GM18499 (cell line): ENCODE measurements around the gene NCEH1.
"Not testable (repeated sequence)": the region's sequence is repeated elsewhere in the genome, so short reads cannot be mapped to it uniquely, and the experiment has no call there.

Experiments used
- ATAC-seq: cut with Tn5 transposase; IDR thresholded peaks from one replicate; pipeline ENCODE4 v1.9.1; 2021; ENCODE audit warnings: moderate number of reproducible peaks; ENCODE audit not compliant: insufficient read depth, unreplicated experiment

NCEH1 gene

DNA sequence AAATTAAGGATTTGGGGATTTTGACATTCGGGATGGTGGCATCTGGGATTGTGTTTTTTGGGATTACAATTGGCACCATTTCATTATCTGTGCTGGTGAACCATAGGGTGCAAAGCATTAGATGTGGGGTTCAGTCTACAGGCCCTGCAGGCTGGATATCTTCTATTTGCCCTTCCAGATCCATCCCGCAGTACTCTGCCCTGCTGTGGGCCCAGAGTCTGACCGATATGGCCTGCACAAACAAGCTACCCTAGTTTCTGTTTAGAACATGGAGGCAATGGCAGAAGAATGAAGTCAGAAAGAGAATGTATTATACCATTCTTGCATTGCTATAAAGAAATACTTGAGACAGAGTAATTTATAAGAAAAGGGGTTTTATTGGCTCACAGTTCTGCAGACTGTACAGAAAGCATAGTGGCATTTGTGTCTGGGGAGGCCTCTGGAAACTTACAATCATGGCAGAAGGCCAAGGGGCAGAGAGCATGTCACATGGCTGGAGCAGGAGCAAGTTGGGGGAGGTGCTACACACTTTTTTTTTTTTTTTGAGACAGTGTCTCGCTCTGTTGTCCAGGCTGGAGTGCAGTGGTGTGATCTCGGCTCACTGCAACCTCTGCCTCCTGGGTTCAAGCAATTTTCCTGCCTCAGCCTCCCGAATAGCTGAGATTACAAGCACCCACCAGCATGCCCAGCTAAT is 93.7 kb downstream of the NCEH1 start:
- no peak for ATAC-seq

DNA sequence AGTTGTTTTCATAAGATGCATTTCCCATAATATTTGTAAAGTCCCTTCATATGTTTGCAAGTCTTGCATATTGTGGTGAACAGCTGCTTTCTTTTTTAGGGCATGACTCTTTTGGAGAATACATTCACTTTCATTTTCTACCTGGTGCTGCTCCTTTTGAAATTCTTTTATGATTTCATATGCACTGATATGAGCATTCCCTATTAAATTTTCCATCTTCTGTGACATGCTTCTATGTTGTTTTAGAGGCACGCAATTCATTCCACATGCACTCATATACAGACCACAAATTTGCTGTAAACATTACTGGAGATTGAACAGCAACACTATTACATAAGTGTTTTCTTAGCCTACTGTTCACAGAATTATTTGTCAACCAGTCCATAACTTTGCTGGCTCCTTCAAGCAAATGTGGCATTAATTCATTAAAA is 94.8 kb downstream of the NCEH1 start:
- no peak for ATAC-seq

DNA sequence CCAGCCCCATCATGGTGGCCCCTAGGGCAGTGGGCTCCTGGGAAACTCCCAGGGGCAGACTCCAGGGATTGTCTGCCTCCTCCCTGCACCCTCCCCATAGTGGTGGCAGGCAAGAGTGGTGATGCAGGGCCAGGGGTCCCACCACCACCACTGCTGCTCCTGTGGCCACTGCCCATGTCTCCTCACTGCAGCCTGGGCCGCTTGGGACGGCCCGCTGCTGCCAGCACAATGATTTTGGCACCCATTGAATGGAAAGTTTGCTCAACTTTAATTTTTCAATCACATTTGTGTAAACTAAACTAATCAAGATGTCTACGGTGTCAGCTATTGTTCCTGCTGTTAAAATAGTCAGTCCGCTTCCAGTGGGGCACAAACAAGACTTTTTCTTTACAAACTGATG is 95.6 kb downstream of the NCEH1 start:
- no peak for ATAC-seq

DNA sequence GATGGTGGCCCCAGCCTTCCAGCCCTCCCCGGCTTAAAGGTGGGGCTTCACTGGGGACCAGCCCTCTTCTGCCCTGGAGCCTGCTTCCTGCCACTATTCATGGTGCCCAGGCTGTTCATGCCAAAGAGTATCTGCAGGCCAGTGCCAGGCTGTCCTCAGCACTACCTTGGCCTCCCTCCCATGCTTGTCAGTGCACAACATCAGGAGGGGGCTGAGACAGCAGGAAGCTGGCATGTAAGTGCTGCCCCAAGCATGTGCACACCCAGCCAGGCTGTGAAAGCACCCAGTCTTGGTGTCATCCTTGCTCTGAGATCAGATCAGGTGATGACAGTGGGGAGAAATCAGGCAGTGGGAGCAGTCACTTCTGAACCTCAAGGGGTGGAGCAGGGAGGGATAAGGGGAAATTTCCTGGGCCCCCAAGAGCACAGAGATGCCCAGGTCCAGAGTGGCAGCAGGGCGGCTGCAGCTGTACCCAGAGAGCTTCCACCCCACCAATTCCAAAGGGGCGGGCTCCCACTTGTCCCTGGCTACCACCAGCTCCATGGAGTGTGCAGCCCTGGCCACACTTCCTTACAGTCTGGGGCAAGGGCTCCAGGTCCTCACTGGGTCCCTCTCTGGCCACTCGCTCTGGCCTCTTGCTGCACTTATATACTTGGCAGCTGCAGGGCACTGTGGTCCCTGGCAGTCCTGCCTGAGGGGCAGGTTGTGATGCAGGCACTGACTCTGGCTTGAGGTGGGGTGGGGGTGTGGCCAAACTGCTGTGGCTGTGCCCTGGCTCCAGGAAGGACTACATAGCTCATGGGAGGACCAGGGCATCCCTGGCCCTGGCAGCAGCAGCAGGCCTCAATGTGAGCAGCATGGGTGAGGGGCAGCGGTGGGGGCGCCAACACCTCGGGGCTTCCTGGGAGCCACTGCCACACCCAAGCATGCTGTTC is 96.3 kb downstream of the NCEH1 start:
- no peak for ATAC-seq

DNA sequence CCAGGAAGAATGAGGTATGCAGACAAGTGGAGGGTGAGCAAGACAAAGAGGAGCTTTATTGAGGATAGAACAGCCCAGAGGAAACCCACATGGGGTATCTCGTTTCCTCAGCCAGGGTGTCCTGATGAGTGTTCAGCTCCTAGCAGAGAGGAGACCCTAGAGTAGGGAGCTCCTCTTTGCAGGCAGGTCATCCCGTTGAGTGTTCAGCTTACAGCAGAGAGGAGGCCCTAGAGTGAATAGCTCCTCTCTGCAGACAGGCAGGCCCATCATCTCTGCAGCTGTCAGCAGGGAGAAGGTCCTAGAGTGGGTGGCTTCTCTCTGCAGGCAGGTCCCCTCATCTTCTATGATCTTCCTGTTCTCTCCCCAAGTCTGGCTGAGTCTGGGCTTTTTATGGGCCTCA is 97.0 kb downstream of the NCEH1 start:
- ATAC-seq: no peak

DNA sequence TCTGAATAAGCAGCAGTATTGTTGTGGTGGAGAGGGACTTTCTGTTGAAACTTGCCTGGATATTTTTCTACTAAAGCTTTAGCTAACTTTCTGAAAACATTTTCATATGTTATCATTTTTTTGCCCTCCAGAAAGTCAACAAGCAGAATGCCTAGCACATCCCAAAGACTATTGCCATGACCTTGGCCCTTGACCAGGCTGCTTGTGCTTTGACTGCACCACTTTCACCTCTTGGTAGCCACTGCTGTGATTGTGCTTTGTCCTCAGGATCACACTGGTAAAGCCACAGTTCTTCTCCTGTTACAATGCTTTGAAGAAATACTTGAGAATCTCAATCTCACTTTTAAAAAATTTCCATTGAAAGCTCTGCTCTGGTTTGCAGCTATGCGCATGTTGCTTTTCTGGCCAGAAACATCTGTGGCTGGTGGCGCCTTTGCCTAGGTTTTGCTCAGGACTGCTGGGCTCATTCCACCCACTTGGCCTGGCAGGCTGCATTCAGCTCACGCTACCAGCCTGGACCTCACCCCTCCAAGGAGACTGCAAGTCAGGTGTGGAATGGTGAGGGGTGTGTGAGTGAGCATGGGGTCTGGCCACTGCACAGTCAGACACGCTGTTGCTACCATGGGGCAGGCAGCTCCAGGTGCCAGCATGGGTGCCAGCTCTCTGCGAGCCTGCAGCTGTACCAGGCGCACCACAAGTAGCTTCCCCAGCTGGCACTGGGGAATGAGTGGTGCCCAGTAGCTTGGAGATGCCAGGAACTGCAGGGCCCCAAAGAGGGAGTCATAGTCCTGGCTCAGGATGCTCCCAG is 97.8 kb downstream of the NCEH1 start:
- ATAC-seq: no peak

DNA sequence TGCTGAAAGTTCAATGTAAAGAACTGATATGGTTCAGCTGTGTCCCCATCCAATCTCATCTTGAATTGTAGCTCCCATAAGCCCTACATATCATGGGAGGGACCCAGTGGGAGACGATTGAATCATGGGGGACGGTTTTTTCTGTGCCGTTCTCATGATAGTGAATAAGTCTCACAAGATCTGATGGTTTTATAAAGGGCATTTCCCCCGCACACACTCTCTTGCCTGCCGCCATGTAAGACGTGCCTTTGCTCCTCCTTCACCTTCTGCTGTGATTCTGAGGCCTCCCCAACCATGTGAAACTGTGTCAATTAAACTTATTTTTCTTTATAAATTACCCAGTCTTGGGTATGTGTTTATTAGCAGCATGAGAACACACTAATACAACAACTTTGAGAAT is 101.1 kb downstream of the NCEH1 start:
- no peak for ATAC-seq

DNA sequence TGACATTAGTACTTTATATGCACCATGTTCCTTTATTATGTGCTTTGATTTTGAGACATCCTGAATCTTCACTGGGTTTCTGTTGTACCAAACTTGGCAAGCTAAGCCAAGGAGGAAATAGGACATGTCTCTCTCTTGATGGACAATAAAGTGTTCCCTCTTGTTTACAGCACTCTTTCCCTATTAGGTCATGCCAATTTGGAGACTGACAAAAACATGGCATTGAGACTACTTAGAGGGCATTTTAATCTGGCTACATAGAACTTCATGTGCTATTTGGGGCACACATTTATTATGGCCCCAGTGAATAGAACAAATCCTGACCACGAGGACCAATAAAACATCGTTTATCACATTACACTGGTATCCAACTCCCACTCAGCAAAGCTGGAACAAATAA is 102.3 kb downstream of the NCEH1 start:
- no peak for ATAC-seq

DNA sequence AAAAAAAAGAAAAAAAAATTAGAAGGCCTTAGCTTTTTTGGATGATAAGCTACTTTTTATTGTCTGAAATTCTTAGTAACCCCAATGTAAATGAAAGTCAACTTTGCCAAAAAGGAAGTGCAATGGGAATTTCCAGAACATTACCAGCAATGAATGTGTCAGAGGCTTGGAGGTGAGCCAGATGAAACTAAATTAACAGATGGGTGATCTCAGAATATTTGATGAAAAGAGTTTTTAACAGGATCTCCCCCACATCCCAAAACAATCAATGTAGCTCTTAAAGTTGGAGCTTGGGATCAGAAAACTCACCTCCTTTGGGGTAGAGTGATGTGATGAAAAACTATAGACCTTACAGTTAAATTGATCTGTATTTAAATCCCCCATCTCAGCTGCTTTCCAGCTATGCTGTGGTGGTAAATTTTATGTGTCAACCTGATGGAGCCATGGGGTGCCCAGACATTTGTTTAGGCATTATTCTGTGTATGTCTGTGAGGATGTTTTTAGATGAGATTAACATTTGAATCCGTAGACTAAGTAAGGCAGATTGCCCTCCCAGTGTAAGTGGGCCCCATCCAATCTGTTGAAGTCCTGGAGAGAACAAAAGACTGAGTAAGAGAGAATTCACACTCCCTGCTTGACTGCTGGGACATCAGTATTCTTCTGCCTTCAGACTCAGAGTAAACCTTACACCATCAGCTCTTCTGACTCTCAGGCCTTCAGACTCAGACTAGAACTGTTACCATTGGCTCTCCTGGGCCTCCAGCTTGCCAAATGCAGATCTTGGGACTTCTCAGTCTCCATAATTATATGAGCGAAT is 103.4 kb downstream of the NCEH1 start:
- ATAC-seq: no peak

DNA sequence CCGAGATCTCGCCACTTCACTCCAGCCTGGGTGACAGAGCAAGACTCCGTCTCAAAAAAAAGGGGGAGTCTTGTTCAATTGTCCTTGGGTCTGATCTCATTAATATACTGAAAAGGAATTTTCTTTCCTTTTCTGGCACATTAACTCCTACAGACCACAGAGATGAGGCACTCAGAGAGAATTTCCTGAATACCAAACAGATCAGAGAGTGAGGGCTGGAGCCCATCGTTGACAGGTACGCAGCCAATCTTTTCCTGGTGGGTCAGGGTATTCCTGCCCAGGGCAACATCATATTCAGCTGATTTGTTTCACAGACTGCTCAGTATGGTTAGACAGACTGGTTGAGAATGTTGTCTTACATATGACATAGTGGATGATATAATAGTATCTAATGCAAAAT is 104.8 kb downstream of the NCEH1 start:
- ATAC-seq: no peak

DNA sequence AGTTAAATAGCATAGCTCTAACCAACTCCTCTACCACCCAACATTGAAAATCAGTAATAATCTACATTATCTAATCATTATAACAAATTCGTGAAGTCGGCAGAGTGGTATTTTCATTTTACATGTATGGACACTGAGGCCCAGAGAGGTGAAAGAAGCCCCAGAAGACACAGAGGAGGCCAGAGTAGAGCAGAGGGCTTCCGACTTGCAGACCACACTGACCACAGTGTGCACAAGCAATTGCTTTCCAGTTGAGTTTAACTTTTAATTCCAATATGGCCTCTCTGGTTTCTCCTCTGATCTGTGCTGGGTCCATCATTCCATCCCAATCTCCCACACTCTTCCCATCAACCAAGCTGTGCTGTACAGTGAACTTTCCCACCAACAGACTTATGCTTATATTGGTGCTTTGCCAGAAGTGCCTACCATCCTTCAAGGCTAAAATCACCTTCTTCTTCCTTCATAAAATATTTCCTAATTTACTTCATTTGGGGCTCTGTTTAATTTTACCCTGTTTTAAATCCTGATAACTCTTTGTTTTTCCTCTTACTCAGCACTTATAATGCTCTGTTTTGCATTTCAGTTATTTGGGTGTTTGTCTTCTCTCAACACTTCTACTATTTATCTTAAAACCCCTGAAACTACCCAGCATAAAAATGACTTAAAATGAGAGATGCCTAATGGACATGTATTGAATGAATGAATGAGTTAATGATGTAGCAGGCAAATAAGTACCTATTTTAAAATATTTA is 105.8 kb downstream of the NCEH1 start:
- no peak for ATAC-seq

DNA sequence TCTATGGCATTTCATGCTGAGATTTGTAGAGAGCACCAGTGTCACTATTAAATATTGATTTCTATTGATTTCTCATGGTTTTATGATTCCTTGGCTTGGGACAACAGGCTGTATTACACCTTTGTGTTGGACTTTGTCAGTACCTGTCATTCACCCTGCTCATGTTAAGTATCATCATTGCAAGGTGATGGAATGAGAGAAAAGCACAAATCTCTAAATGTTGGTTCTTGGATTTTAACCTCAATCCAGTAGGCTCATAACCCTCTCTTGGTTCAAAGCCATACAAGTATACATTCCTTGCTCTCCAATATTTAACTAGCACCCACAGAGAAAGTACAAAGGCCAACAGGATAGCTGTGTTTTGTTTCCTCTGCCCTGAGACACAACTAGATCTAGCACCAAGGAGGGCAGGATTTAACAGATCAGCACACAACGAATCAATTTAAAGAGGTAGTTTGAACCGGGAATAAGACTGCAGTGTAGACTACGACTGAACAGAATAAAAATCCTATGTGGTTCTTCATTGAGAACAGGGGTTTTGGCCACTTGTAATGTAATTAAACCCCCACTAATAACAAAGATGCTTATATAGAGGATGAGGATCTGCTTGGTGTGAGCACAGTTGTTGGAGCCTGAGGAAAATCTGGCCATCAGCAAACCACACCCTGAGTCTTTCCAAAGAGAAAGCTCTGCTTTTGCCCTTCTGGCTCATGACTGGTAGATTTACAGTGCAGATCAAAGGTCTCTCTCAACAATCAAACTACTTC is 109.6 kb downstream of the NCEH1 start:
- ATAC-seq: no peak

DNA sequence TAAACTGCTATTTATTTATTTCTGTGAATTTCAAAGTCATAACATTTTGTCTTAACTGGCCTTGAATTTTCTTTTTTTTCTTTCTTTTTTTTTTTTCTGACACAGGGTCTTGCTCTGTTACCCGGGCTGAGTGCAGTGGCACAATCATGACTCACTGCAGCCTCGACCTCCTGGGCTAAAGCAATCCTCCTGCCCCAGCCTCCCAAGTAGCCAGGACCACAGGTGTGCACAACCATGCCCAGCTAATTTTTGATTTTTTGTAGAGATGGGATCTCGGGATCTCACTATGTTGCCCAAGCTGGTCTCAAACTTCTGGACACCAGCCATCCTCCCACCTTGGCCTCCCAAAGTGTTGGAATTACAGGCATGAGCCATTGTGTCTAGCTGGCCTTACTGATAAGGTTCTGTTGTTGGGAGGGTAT is 110.2 kb downstream of the NCEH1 start:
- no peak for ATAC-seq

DNA sequence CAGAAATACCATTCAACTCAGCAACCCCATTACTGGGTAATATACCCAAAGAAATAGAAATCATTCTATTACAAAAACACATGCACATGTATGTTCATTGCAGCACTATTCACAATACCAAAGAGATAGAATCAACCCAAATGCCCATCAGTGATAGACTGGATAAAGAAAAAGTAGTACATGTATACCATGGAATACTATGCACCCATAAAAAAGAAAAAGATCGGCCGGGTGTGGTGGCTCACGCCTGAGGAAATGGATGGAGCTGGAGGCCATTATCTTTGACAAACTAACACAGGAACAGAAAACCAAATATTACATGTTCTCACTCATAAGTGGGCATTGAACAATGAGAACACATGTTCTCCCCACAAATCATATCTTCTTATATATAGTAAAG is 112.0 kb downstream of the NCEH1 start:
- no peak for ATAC-seq

DNA sequence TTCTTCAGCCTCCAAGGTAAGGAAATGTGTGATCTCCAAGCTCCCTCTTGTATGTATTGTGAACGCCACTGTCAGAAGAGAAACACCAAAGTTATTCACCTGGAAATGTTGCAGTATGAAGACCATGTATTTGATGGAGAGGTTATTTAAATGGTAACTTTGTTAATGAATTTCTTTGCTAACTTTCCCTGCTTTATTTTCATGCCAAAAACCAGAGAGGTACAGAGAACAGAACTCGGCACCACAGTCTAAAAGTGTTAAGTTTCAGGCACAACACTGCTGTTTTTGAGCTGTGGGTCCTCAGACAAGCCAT is 114.5 kb downstream of the NCEH1 start:
- no peak for ATAC-seq

DNA sequence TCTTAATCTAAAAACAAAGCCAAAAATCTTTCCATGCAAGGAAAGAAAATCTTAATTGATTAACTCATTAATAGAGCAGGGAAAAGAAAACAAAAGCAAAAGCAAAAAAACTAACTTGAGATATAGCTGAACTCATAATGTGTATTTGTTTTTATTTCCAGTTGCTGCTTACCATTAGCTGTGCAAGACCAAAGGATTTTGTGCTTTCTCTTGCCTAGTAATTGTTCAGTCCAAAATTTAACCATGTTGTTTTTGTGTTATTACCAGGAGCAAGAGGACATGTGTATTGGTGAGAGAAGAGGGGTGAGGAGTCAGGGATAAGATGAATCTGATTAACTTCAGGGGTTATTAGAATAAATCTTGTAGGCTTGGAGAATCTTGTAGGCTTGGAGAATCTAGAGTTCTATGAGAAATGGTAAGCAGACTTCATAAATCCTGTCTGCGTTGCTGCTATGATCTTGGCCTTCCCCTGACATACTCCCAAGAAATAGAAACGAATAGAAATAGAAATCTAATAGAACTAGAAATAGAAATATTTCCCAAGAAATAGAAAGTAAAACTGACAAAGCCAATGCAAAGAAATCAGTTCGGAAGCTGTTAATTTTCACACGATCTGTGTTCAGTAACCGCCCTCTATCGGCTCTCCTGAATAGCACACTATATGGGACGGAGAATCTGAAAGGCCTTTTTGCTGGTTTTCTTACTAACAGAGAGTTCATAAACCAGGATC is 115.0 kb downstream of the NCEH1 start:
- peak; percentile 38 for ATAC-seq

DNA sequence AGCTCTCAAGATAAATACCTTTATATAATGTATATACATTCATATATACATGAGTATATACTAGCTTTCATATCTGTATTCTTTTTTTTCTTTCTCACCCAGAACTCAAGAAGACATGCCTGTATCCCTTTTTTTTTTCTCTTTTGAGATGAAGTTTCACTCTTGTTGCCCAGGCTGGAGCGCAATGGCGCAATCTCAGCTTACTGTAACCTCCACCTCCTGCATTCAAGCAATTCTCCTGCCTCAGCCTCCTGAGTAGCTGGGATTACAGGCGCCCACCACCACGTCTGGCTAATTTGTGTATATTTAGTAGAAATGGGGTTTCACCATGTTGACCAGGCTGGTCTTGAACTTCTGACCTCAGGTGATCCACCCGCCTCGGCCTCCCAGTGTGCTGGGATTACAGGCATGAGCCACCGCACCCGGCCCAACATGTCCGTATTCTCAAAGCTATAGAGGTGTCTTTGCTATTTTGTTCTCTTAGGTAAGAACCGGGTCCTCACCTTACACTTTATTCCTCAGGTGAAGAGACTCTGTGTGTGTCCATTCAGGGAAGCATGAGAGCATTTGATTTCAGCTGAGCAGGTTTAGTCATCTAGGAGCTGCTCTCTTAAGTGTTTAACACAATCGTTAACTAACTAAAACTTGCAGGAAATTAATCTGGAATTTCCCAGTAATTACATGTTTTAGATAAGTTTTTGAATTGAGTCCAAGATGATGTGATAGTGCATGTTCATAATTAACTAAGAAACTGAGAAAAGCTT is 115.8 kb downstream of the NCEH1 start:
- not testable (repeated sequence) for ATAC-seq
